Measurements from ENCODE around the gene SEPTIN7.
"Not testable (repeated sequence)": the region's sequence is repeated elsewhere in the genome, so short reads cannot be mapped to it uniquely, and the experiment has no call there.

Gene SEPTIN7

GRCh38 chr7:35800718-35801391 is at the start of gene SEPTIN7:
TSS of gene SEPTIN7 (plus strand) at chr7:35801057. CDS start at chr7:35801210, 153 bp downstream.
- DNase-seq: peak; percentile 100

- DNase-seq: no peak
Measured at GRCh38 chr7:35752742-35753141, 48.1 kb upstream of the SEPTIN7 start.

- DNase-seq: no peak
Measured at GRCh38 chr7:35753761-35754603, 46.9 kb upstream of the SEPTIN7 start.

- no peak for DNase-seq
Measured at GRCh38 chr7:35754741-35755140, 46.1 kb upstream of the SEPTIN7 start.

- DNase-seq: no peak
Measured at GRCh38 chr7:35755711-35756110, 45.1 kb upstream of the SEPTIN7 start.

- not testable (repeated sequence) for DNase-seq
Measured at GRCh38 chr7:35756453-35756852, 44.4 kb upstream of the SEPTIN7 start.

- no peak for DNase-seq
Measured at GRCh38 chr7:35757574-35757973, 43.3 kb upstream of the SEPTIN7 start.

- DNase-seq: no peak
Measured at GRCh38 chr7:35758421-35758820, 42.4 kb upstream of the SEPTIN7 start.

- no peak for DNase-seq
Measured at GRCh38 chr7:35760143-35760745, 40.6 kb upstream of the SEPTIN7 start.

GRCh38 chr7:35761871-35762677 is 38.8 kb upstream of the SEPTIN7 start:
- DNase-seq: no peak

- no peak for DNase-seq
Measured at GRCh38 chr7:35762781-35763180, 38.1 kb upstream of the SEPTIN7 start.

GRCh38 chr7:35768346-35768745 is 32.5 kb upstream of the SEPTIN7 start:
- no peak for DNase-seq

GRCh38 chr7:35771776-35772175 is 29.1 kb upstream of the SEPTIN7 start:
- DNase-seq: no peak

GRCh38 chr7:35773994-35774393 is 26.9 kb upstream of the SEPTIN7 start:
- no peak for DNase-seq

- DNase-seq: no peak
Measured at GRCh38 chr7:35776686-35777085, 24.2 kb upstream of the SEPTIN7 start.

GRCh38 chr7:35777121-35777520 is 23.7 kb upstream of the SEPTIN7 start:
- no peak for DNase-seq

- no peak for DNase-seq
Measured at GRCh38 chr7:35780070-35780469, 20.8 kb upstream of the SEPTIN7 start.

- DNase-seq: no peak
Measured at GRCh38 chr7:35781200-35781701, 19.6 kb upstream of the SEPTIN7 start.

GRCh38 chr7:35781767-35782515 is 18.9 kb upstream of the SEPTIN7 start:
- no peak for DNase-seq

GRCh38 chr7:35784332-35784731 is 16.5 kb upstream of the SEPTIN7 start:
- DNase-seq: no peak

GRCh38 chr7:35785250-35785649 is 15.6 kb upstream of the SEPTIN7 start:
- DNase-seq: no peak

- no peak for DNase-seq
Measured at GRCh38 chr7:35787925-35788324, 12.9 kb upstream of the SEPTIN7 start.
